ENCODE measurements around the gene SCAF11. TPM values are rescaled to one million over a fixed set of nuclear protein-coding genes. Genes with fewer than 3 reads are reported as not detected.

SCAF11 gene
- total and polyA plus RNA-seq, 11 donors, result 26.4 to 148 (median 85.7) TPM

DNA sequence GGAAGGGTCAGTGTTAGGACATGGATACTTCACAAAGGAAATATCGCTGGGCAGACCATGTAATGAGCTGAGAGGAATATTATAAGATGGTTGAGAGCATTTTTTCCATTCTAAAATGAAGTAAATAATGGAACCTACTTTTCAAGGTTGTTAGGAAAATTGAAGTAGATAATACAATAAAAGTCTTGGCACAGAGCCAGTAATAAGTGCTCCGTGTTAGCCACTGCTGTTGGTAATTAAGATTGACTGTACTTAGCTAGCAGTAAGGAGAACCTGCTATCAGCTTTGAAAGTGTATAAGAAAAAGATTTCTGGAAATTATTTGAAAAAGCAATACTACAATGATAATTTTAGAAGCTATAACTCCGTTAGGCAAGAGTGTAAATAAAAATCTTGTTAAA, 77.6 kb downstream of the SCAF11 start:
- no peak for ATAC-seq
- peaks cover 0 to 10% (median 0%) of the 10 kb centered on the region in 12 donors for H3K4me1 ChIP-seq
- DNase-seq, result no peak
- H3K36me3 ChIP-seq, result peaks cover 0 to 29% (median 16%) of the 10 kb centered on the region in 9 donors
- H3K9me3 ChIP-seq, result no peaks in the 10 kb centered on the region
- no peak overlapping the region for H3K27ac ChIP-seq
- no peak overlapping the region for H3K4me3 ChIP-seq
- H3K27me3 ChIP-seq, result no peaks in the 10 kb centered on the region
- 58 to 62% (median 59%) methylated on average over 3 of the region's 3 CpGs for WGBS, 4 donors
- TF ChIP-seq CTCF (IDR thresholded peaks at IDR 0.05) (no peak), POLR2A (IDR thresholded peaks at IDR 0.05) (no peak)
- intact Hi-C loops (cut with DNase I), result no loop called here

GRCh38 chr12:45909041-45909713, 81.2 kb downstream of the SCAF11 start:
- DNase-seq (no peak), ATAC-seq (no peak)
- H3K9me3 ChIP-seq, result no peaks in the 10 kb centered on the region
- H3K36me3 ChIP-seq, result peaks cover 0 to 47% (median 40%) of the 10 kb centered on the region in 9 donors
- peaks cover 0 to 10% (median 0%) of the 10 kb centered on the region in 12 donors for H3K4me1 ChIP-seq
- no peak overlapping the region for H3K4me3 ChIP-seq
- 75 to 83% (median 77%) methylated on average over 4 of the region's 4 CpGs for WGBS, 4 donors
- H3K27me3 ChIP-seq, result no peaks in the 10 kb centered on the region
- no peak for TF ChIP-seq CTCF (IDR thresholded peaks at IDR 0.05)
- TF ChIP-seq POLR2A (IDR thresholded peaks at IDR 0.05), result no peak
- H3K27ac ChIP-seq, result no peak overlapping the region
- intact Hi-C loops (cut with DNase I), result no loop called here

DNA sequence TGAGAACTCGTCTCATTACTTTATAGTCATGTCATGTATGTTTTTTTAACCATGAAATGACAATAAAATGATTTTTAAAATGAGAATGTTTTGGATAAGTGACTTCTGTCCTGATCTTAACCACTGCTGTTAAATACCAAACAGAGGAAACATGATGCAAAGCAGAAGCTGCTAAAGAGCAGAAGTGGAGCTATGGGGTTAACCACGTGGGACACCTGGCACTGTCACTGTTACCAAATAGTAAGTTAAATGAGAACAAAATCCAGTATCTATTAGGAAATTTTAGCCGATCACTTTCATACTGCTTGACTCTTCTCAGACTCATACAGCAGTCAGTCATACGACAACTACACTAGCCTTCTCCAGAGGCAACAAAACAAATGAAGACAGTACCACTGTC, 82.4 kb downstream of the SCAF11 start:
- Histone ChIP-seq H3K9me3 (no peaks in the 10 kb centered on the region), H3K27ac (no peak overlapping the region), H3K4me1 (peaks cover 0 to 10% (median 0%) of the 10 kb centered on the region in 12 donors), H3K36me3 (peaks cover 0 to 55% (median 45%) of the 10 kb centered on the region in 9 donors), H3K27me3 (no peaks in the 10 kb centered on the region), H3K4me3 (no peak overlapping the region)
- WGBS, 4 donors, result 83 to 90% (median 89%) methylated on average over 4 of the region's 4 CpGs
- no peak for ATAC-seq
- intact Hi-C loops (cut with DNase I), result no loop called here
- TF ChIP-seq CTCF (IDR thresholded peaks at IDR 0.05) (no peak), POLR2A (IDR thresholded peaks at IDR 0.05) (no peak)
- no peak for DNase-seq

- no peak overlapping the region for H3K4me3 ChIP-seq
- no peaks in the 10 kb centered on the region for H3K27me3 ChIP-seq
- H3K36me3 ChIP-seq, result peaks cover 0 to 69% (median 57%) of the 10 kb centered on the region in 9 donors
- intact Hi-C loops (cut with DNase I), result no loop called here
- H3K4me1 ChIP-seq, result no peaks in the 10 kb centered on the region
- no peak for TF ChIP-seq CTCF (IDR thresholded peaks at IDR 0.05)
- TF ChIP-seq POLR2A (IDR thresholded peaks at IDR 0.05), result no peak
- no peak overlapping the region for H3K27ac ChIP-seq
- DNase-seq, result no peak
- WGBS, 4 donors, result 94 to 98% (median 97%) methylated on average over 1 of the region's 1 CpG
- no peak for ATAC-seq
- no peaks in the 10 kb centered on the region for H3K9me3 ChIP-seq
These were observed 92.3 kb downstream of the SCAF11 start for GRCh38 chr12:45898094-45898493.

Measured in heart left ventricle (tissue), 16 donors.